ENCODE results near the gene KRI1. TPM values are rescaled to one million over a fixed set of nuclear protein-coding genes. Genes with fewer than 3 reads are reported as not detected.
A peak's percentile ranks its signal among the peaks of the same experiment; 100 is the strongest.

KRI1 gene
- polyA plus RNA-seq, 2 donors = 16.4 to 25.3 TPM

DNA sequence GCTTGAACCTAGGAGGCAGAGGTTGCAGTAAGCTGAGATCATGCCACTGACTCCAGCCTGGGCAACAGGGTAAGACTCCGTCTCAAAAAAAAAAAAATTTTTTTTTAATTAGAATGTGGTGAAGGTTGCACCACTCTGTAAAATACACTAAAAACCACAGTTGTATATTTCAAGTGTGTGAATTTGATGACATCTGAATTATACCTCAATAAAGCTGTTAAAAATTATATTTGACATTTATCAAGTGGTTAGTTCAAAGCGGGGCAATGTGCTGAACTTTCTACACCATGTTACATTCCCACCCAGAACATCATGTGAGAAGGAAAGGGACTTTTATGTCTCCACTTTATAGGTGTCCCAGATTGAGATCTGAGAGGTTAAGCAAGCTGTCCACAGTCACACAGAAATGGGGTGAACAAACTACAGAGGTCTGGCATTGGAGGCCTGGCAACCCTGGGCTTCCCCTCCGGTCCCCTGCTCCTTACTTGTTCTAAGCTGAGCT is 42.6 kb downstream of the KRI1 start:
- H3K36me3 ChIP-seq (ENCODE audit: control insufficient read depth in 2 of 2, insufficient read depth in 2 of 2, low read length in 1 of 2) = no peaks in the 10 kb centered on the region
- 70 to 76% methylated on average over 3 of the region's 3 CpGs for WGBS, 2 donors
- no peak overlapping the region for H3K27ac ChIP-seq (ENCODE audit: low read depth in 2 of 2, low read length in 1 of 2)
- no peaks in the 10 kb centered on the region for H3K9me3 ChIP-seq (ENCODE audit: control insufficient read depth in 2 of 2, insufficient read depth in 1 of 2, low read depth in 1 of 2, low read length in 1 of 2)
- no peaks in the 10 kb centered on the region for H3K27me3 ChIP-seq (ENCODE audit: control insufficient read depth in 1 of 2, insufficient read depth in 2 of 2, low read length in 2 of 2)
- H3K4me1 ChIP-seq (ENCODE audit: control insufficient read depth in 2 of 2, insufficient read depth in 2 of 2, low read length in 1 of 2) = peaks cover 4 to 13% of the 10 kb centered on the region in 2 donors
- H3K4me3 ChIP-seq (ENCODE audit: low read depth in 1 of 2, low read length in 2 of 2) = no peak overlapping the region

DNA sequence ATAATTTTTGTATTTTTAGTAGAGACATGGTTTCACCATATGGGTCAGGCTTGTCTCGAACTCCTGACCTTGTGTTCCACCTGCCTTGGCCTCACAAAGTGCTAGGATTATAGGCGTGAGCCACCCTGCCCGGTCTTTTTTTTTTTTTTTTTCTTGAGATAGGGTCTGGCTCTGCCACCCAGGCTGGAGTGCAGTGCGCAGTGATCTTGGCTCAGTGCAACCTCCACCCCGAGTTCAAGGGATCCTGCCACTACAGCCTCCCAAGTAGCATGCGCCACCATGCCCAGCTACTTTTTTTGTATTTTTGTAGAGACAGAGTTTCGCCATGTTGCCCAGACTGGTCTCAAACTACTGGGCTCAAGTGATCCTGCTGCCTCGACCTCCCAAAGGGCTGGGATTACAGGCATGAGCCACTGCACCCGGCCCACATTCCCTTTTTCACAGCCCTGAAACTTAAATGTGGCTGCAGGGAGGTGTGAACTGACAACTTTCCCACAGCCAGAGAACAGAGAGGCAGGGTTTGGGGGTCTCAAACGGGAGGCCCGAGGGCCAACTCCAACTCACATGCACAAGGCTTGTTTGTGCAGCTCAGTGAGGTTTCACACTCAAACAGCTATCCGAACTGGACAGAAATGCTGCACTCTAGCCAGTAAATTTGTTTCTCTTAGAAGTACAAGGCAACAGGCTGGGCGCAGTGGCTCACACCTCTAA is 44.2 kb downstream of the KRI1 start:
- Histone ChIP-seq H3K27me3 (ENCODE audit: control insufficient read depth in 1 of 2, insufficient read depth in 2 of 2, low read length in 2 of 2) (no peaks in the 10 kb centered on the region), H3K4me3 (ENCODE audit: low read depth in 1 of 2, low read length in 2 of 2) (no peak overlapping the region), H3K27ac (ENCODE audit: low read depth in 2 of 2, low read length in 1 of 2) (peak overlapping the region; percentile 69 to 90), H3K4me1 (ENCODE audit: control insufficient read depth in 2 of 2, insufficient read depth in 2 of 2, low read length in 1 of 2) (peaks cover 4 to 17% of the 10 kb centered on the region in 2 donors), H3K9me3 (ENCODE audit: control insufficient read depth in 2 of 2, insufficient read depth in 1 of 2, low read depth in 1 of 2, low read length in 1 of 2) (no peaks in the 10 kb centered on the region), H3K36me3 (ENCODE audit: control insufficient read depth in 2 of 2, insufficient read depth in 2 of 2, low read length in 1 of 2) (no peaks in the 10 kb centered on the region)
- 44 to 57% methylated on average over 12 to 13 of the region's 13 CpGs for whole genome bisulfite sequencing, 2 donors

DNA sequence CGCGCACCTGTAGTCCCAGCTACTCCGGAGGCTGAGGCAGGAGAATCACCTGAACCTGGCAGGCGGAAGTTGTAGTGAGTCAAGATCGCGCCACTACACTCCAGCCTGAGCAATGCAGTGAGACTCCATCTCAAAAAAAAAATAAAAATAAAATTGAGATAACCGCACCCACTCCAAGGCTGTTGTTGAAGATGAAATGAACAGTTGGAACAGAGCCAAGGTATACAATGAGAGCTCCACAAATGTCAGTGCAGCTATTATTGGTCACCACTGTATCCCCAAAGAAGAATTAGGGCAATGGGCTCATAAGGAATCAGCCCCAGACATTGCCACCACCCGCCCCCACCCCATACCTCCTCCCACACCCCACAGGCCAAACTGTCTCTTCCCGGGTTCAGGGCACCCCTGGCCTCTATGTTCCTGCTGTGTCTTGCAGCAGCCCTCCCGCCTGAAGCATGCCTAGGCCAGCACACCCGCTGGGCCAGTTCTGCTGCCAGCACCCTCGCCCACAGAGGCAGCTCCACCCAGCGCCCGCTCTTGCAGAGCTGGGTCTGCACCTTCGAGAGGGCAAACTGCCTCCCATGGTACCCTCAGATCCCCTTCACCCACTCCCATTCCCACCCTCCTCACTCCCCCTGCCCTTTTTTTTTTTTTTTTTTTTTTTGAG is 45.0 kb downstream of the KRI1 start:
- no peaks in the 10 kb centered on the region for H3K36me3 ChIP-seq (ENCODE audit: control insufficient read depth in 2 of 2, insufficient read depth in 2 of 2, low read length in 1 of 2)
- peak overlapping the region; percentile 84 to 90 for H3K27ac ChIP-seq (ENCODE audit: low read depth in 2 of 2, low read length in 1 of 2)
- 50 to 62% methylated on average over 15 of the region's 15 CpGs for WGBS, 2 donors
- H3K4me3 ChIP-seq (ENCODE audit: low read depth in 1 of 2, low read length in 2 of 2) = no peak overlapping the region
- H3K9me3 ChIP-seq (ENCODE audit: control insufficient read depth in 2 of 2, insufficient read depth in 1 of 2, low read depth in 1 of 2, low read length in 1 of 2) = no peaks in the 10 kb centered on the region
- H3K27me3 ChIP-seq (ENCODE audit: control insufficient read depth in 1 of 2, insufficient read depth in 2 of 2, low read length in 2 of 2) = no peaks in the 10 kb centered on the region
- peaks cover 4 to 17% of the 10 kb centered on the region in 2 donors for H3K4me1 ChIP-seq (ENCODE audit: control insufficient read depth in 2 of 2, insufficient read depth in 2 of 2, low read length in 1 of 2)

DNA sequence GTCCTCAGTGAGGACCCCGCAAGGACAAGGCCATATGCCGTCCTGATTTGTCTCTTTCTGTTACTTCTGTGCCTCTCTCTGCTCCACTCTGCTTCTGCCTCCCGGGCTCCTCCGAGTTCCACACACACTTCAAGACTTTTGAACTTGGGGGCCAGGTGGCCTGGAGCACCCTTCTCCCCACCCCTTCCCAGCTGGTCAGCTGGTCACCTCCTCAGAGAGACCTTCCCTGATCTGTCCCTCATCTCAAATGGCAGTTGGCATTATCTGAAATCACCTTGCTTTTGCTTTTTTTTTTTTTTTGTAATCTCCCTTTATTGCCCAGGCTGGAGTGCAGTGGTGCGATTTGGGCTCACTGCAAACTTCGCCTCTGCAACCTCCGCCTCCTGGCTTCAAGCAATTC is 46.4 kb downstream of the KRI1 start:
- H3K4me3 ChIP-seq (ENCODE audit: low read depth in 1 of 2, low read length in 2 of 2) = no peak overlapping the region
- peaks cover 0 to 2% of the 10 kb centered on the region in 2 donors for H3K36me3 ChIP-seq (ENCODE audit: control insufficient read depth in 2 of 2, insufficient read depth in 2 of 2, low read length in 1 of 2)
- peaks cover 4 to 25% of the 10 kb centered on the region in 2 donors for H3K4me1 ChIP-seq (ENCODE audit: control insufficient read depth in 2 of 2, insufficient read depth in 2 of 2, low read length in 1 of 2)
- WGBS, 2 donors = 60 to 61% methylated on average over 7 of the region's 7 CpGs
- peaks cover 0 to 1% of the 10 kb centered on the region in 2 donors for H3K27me3 ChIP-seq (ENCODE audit: control insufficient read depth in 1 of 2, insufficient read depth in 2 of 2, low read length in 2 of 2)
- H3K9me3 ChIP-seq (ENCODE audit: control insufficient read depth in 2 of 2, insufficient read depth in 1 of 2, low read depth in 1 of 2, low read length in 1 of 2) = no peaks in the 10 kb centered on the region
- H3K27ac ChIP-seq (ENCODE audit: low read depth in 2 of 2, low read length in 1 of 2) = peak overlapping the region; percentile 88 to 90

DNA sequence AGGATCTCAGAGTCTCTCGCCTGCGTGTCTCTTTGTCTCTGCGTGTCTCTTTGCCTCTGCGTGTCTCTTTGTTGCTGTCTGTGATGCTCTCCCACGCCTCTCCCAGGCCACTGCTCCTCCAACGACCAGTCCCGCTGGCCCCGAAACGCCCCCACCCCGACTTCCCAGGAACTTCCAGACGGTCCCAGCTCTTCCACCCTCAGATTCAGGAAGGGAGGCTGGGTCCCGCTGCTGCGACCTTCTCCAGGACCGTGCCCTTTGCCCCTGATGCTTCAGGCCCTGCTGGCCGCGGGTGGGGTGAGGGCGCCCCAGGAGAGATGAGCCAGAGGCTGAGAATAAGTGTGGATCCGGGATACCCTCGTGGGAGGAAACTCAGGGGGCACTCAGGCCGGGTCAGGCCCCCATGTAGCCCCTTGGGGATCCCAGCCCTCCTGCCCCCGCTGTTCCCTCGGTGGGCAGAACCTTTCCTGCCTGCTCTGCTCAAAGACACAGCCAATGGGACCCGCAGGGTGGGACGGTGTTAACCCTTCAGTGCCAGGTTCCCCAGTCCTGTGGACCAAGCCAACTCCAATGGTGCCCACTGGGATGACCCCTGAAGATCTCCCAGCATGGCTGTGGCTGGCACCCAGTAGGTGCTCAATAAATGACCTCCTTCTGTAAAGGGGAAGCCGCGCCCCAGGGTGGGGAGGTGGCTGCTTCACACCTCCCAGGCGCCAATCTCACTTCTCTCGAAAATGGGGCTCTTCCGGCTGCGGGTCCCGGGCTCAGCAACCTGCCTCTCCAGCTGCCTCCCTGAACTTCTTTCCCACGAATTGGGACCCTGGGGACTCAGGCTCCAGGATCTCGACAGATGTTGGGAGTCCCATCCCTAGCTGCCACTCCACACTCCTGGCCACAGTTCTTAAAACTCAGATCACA is 47.1 kb downstream of the KRI1 start:
- Histone ChIP-seq H3K9me3 (ENCODE audit: control insufficient read depth in 2 of 2, insufficient read depth in 1 of 2, low read depth in 1 of 2, low read length in 1 of 2) (peaks cover 0 to 4% of the 10 kb centered on the region in 2 donors), H3K4me3 (ENCODE audit: low read depth in 1 of 2, low read length in 2 of 2) (no peak overlapping the region), H3K27ac (ENCODE audit: low read depth in 2 of 2, low read length in 1 of 2) (peak overlapping the region; percentile 88 to 90), H3K27me3 (ENCODE audit: control insufficient read depth in 1 of 2, insufficient read depth in 2 of 2, low read length in 2 of 2) (peaks cover 0 to 5% of the 10 kb centered on the region in 2 donors), H3K4me1 (ENCODE audit: control insufficient read depth in 2 of 2, insufficient read depth in 2 of 2, low read length in 1 of 2) (peaks cover 4 to 30% of the 10 kb centered on the region in 2 donors), H3K36me3 (ENCODE audit: control insufficient read depth in 2 of 2, insufficient read depth in 2 of 2, low read length in 1 of 2) (peaks cover 0 to 9% of the 10 kb centered on the region in 2 donors)
- 9 to 11% methylated on average over 33 of the region's 33 CpGs for whole genome bisulfite sequencing, 2 donors

DNA sequence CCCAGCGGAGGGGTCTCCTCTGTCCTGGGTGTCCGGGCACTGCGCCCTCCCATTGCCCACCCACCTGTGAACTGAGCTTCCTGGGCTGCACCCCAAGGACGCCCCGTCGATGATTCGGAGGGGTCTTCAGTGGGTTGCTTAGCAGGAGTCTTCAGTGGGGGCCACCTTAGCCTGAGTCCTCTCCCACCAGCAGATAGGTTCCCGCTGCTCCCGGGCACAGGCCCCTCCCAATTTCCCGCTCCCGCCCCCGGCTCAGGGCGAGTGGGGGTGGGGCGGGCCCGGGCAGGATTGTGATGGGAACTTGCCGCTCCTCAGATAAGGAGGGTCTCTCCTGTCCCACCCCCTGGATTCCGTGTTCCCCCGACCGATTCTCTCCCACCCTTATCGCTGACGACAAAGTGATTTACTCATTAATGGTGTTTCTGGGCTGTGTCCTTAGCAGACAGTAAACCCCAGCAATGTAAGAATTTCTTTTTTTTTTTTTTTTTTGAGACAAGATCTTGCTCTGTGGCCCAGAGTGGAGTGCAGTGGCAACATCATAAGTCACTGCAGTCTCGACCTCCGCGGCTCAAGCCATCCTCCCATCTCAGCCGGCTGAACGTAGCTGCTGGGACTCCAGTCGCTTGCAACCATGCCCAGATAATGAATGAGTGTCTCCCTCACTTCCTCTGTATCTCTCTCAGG is 47.9 kb downstream of the KRI1 start:
- peaks cover 0 to 9% of the 10 kb centered on the region in 2 donors for H3K36me3 ChIP-seq (ENCODE audit: control insufficient read depth in 2 of 2, insufficient read depth in 2 of 2, low read length in 1 of 2)
- peak overlapping the region; percentile 87 to 88 for H3K27ac ChIP-seq (ENCODE audit: low read depth in 2 of 2, low read length in 1 of 2)
- peak overlapping the region; percentile 55 to 67 for H3K4me3 ChIP-seq (ENCODE audit: low read depth in 1 of 2, low read length in 2 of 2)
- peaks cover 0 to 4% of the 10 kb centered on the region in 2 donors for H3K9me3 ChIP-seq (ENCODE audit: control insufficient read depth in 2 of 2, insufficient read depth in 1 of 2, low read depth in 1 of 2, low read length in 1 of 2)
- H3K4me1 ChIP-seq (ENCODE audit: control insufficient read depth in 2 of 2, insufficient read depth in 2 of 2, low read length in 1 of 2) = peaks cover 4 to 30% of the 10 kb centered on the region in 2 donors
- WGBS, 2 donors = 1% methylated on average over 23 to 27 of the region's 27 CpGs
- H3K27me3 ChIP-seq (ENCODE audit: control insufficient read depth in 1 of 2, insufficient read depth in 2 of 2, low read length in 2 of 2) = peaks cover 0 to 5% of the 10 kb centered on the region in 2 donors

DNA sequence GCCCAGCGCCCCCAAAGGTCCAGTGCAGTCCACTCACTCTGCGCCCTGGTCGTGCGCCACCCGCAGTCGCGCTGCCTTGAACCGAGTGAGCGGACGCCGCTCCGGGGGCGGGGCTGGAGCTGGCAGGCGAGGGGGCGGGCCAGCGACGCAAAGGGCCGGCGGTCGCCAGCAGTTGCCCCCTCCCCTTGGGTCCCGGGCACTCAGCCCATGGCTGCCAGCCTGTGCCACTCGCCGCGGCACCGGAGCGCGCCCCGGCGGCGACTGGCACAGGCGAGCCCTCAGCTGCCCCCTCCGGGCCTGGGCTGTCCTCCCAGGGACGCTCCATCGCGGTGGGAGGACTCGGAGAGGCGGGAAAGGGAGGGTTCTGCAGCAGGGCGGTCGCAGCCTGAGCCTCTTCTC is 48.5 kb downstream of the KRI1 start, which contains the start of gene S1PR5:
Gene S1PR5, minus strand, starts transcription at position 87 of the 399 bp plus-strand sequence. CDS start 2,436 bp downstream, outside the sequence.
- peaks cover 0 to 9% of the 10 kb centered on the region in 2 donors for H3K36me3 ChIP-seq (ENCODE audit: control insufficient read depth in 2 of 2, insufficient read depth in 2 of 2, low read length in 1 of 2)
- 1% methylated on average over 33 to 39 of the region's 39 CpGs for WGBS, 2 donors
- peak within 1 kb of the TSS; percentile 55 to 67 for H3K4me3 ChIP-seq (ENCODE audit: low read depth in 1 of 2, low read length in 2 of 2)
- H3K27me3 ChIP-seq (ENCODE audit: control insufficient read depth in 1 of 2, insufficient read depth in 2 of 2, low read length in 2 of 2) = peaks cover 0 to 5% of the 10 kb centered on the region in 2 donors
- H3K9me3 ChIP-seq (ENCODE audit: control insufficient read depth in 2 of 2, insufficient read depth in 1 of 2, low read depth in 1 of 2, low read length in 1 of 2) = peaks cover 0 to 4% of the 10 kb centered on the region in 2 donors
- peak within 1 kb of the TSS; percentile 87 to 88 for H3K27ac ChIP-seq (ENCODE audit: low read depth in 2 of 2, low read length in 1 of 2)
- H3K4me1 ChIP-seq (ENCODE audit: control insufficient read depth in 2 of 2, insufficient read depth in 2 of 2, low read length in 1 of 2) = peaks cover 4 to 30% of the 10 kb centered on the region in 2 donors

DNA sequence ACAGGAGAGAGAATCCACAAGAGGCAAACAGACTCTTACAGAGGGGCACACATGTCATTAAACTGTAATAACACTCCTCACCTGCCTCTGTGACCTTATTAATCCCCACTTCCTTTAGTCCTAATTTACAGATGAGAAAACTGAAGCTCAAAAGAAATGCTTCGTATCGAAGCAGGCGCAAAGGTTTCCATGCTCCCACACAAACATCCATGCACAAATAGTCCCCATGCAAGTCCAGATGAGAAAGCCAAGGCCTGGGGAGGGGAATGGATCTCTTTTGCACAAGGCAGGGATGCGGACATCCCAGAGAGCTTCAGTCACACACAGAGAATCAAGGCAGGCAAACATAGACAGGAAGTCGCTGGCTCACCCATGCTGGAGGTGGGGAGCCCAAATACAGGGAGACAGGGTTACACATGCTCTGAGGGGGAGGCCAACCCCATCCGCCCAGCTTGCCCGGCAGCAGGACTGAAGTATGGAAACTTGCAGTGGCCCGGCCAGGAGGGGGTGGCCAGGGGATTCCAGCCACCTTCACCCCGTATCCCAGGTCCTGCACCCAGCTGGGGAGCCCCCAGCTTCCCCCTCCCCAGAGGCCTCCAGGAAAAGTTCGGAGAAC is 49.0 kb downstream of the KRI1 start:
- peak overlapping the region; percentile 87 to 88 for H3K27ac ChIP-seq (ENCODE audit: low read depth in 2 of 2, low read length in 1 of 2)
- peaks cover 0 to 9% of the 10 kb centered on the region in 2 donors for H3K36me3 ChIP-seq (ENCODE audit: control insufficient read depth in 2 of 2, insufficient read depth in 2 of 2, low read length in 1 of 2)
- H3K4me1 ChIP-seq (ENCODE audit: control insufficient read depth in 2 of 2, insufficient read depth in 2 of 2, low read length in 1 of 2) = peaks cover 4 to 29% of the 10 kb centered on the region in 2 donors
- peaks cover 0 to 5% of the 10 kb centered on the region in 2 donors for H3K27me3 ChIP-seq (ENCODE audit: control insufficient read depth in 1 of 2, insufficient read depth in 2 of 2, low read length in 2 of 2)
- H3K4me3 ChIP-seq (ENCODE audit: low read depth in 1 of 2, low read length in 2 of 2) = peak overlapping the region; percentile 55 to 67
- H3K9me3 ChIP-seq (ENCODE audit: control insufficient read depth in 2 of 2, insufficient read depth in 1 of 2, low read depth in 1 of 2, low read length in 1 of 2) = peaks cover 0 to 4% of the 10 kb centered on the region in 2 donors
- 29 to 36% methylated on average over 10 of the region's 10 CpGs for WGBS, 2 donors
